ENCODE results near the gene GPD1.
A peak's percentile ranks its signal among the peaks of the same experiment; 100 is the strongest.

The GPD1 gene

DNA sequence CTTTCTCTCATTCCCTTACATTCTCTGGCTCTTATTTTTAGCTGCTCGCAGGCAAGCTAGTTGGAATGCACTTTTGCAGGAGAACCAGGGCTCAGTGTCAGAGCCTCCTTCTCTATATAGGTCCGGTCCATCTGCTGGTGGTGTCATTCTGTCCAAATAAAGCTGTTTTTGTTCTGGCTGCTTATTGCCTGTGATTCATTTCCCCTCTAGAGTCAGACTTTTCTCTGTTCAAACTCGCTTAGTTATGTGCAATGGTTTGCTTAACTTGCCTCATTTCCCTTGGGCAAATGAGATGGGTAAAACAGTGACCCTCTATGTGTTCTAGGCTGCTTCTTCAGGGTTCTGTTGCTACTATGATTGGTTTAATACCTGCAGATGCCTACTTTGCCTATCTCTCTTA, 15.8 kb upstream of the GPD1 start:
- peak; percentile 60 for DNase-seq
- TF ChIP-seq, protein P1, sequence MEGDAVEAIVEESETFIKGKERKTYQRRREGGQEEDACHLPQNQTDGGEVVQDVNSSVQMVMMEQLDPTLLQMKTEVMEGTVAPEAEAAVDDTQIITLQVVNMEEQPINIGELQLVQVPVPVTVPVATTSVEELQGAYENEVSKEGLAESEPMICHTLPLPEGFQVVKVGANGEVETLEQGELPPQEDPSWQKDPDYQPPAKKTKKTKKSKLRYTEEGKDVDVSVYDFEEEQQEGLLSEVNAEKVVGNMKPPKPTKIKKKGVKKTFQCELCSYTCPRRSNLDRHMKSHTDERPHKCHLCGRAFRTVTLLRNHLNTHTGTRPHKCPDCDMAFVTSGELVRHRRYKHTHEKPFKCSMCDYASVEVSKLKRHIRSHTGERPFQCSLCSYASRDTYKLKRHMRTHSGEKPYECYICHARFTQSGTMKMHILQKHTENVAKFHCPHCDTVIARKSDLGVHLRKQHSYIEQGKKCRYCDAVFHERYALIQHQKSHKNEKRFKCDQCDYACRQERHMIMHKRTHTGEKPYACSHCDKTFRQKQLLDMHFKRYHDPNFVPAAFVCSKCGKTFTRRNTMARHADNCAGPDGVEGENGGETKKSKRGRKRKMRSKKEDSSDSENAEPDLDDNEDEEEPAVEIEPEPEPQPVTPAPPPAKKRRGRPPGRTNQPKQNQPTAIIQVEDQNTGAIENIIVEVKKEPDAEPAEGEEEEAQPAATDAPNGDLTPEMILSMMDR (IDR thresholded peaks at IDR 0.05; ENCODE audit: low read depth, low read length, missing control alignments), result no peak
- in situ Hi-C loops (cut with HindIII; ENCODE audit: low pct_ligation_motif_present, low sequenced_read_pairs), result no loop called here
- Histone ChIP-seq H3K27me3 (replicated peaks) (no peaks in the 10 kb centered on the region), H3K27ac (peak overlapping the region; percentile 51), H3K36me3 (replicated peaks) (peaks cover 48% of the 10 kb centered on the region), H3K4me3 (ENCODE audit: low read depth, low read length) (no peak overlapping the region)

DNA sequence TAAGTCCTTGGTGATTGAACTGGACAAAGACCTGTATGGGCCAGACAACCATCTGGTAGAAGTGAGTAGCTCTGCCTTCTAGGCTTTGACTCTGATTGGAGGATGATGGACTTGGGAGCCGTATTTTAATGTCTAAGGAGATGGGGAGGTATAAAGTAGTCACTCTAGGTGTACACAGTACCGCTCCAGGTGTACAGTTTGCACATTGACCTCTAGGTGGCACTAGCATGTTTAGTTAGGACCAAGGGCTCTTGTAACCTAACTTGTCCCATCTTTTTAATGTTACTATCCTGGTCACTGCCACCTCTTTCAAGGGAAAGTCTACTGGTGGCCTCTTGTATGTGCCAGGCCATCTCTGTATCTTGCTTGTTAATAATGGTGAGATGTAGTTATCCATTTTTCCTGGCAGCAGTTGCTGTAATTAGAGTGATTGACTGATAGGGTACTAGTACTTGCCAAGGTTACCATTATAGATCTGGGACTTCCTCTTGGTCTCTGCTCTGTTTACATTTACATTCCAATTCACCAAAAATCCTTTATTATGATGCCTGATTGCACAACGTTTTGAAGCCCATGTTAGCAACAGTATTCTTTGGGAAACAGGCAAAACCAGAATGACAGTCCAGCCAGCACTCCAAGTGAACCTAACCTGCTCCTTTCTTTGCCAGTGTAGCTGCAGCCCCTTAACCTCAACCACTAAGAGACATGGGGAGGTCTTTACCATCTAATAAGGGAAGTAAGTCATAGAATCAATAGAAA, 15.1 kb upstream of the GPD1 start:
- H3K4me3 ChIP-seq (ENCODE audit: low read depth, low read length), result no peak overlapping the region
- TF ChIP-seq, protein P1 (IDR thresholded peaks at IDR 0.05; ENCODE audit: low read depth, low read length, missing control alignments), result peak; percentile 88
- no peaks in the 10 kb centered on the region for H3K27me3 ChIP-seq (replicated peaks)
- peak overlapping the region; percentile 51 for H3K27ac ChIP-seq
- DNase-seq, result peak; percentile 37
- in situ Hi-C loops (cut with HindIII; ENCODE audit: low pct_ligation_motif_present, low sequenced_read_pairs), result no loop called here
- peaks cover 54% of the 10 kb centered on the region for H3K36me3 ChIP-seq (replicated peaks)

DNA sequence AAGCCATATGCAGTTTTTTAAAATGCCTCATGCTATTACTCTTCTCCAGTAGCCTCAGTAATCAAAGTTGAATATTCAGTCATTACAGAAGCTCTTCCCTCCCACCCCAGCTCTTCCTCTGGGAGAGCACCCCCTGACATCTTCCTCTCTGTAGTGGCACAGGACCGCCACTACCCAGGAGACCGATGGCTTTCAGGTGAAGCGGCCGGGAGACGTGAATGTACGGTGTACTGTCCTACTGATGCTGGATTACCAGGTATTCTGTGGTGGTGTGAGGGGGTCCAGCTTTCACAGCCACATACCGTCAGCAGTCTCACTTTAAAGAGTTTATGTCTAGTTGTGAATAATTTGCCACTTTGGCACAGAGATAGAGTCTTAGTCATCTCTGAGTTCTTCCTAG, 14.1 kb upstream of the GPD1 start:
- in situ Hi-C loops (cut with HindIII; ENCODE audit: low pct_ligation_motif_present, low sequenced_read_pairs), result no loop called here
- Histone ChIP-seq H3K27me3 (replicated peaks) (no peaks in the 10 kb centered on the region), H3K36me3 (replicated peaks) (peaks cover 63% of the 10 kb centered on the region), H3K27ac (no peak overlapping the region), H3K4me3 (ENCODE audit: low read depth, low read length) (no peak overlapping the region)
- no peak for DNase-seq
- TF ChIP-seq, protein P1 (IDR thresholded peaks at IDR 0.05; ENCODE audit: low read depth, low read length, missing control alignments), result no peak

DNA sequence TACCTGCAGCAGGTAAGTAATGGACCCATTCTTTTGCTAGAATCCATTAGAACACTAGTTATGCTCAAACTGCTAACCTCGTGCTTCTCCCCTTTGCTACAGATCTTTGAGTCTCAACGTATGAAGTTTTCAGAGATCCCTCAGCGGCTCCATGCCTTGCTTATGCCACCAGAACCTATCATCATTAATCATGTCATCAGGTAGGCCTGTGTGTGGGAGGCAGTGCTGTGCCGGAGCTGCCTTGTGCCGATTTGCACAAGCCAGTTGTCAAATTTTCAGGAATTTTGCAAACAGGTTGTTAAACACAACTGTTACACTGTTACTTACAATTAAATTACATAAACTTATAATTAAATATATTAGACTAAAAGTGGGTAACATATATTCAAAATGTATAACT, 13.4 kb upstream of the GPD1 start:
- Histone ChIP-seq H3K4me3 (ENCODE audit: low read depth, low read length) (no peak overlapping the region), H3K36me3 (replicated peaks) (peaks cover 69% of the 10 kb centered on the region), H3K27me3 (replicated peaks) (no peaks in the 10 kb centered on the region), H3K27ac (no peak overlapping the region)
- TF ChIP-seq, protein P1 (IDR thresholded peaks at IDR 0.05; ENCODE audit: low read depth, low read length, missing control alignments), result no peak
- no peak for DNase-seq
- in situ Hi-C loops (cut with HindIII; ENCODE audit: low pct_ligation_motif_present, low sequenced_read_pairs), result no loop called here

DNA sequence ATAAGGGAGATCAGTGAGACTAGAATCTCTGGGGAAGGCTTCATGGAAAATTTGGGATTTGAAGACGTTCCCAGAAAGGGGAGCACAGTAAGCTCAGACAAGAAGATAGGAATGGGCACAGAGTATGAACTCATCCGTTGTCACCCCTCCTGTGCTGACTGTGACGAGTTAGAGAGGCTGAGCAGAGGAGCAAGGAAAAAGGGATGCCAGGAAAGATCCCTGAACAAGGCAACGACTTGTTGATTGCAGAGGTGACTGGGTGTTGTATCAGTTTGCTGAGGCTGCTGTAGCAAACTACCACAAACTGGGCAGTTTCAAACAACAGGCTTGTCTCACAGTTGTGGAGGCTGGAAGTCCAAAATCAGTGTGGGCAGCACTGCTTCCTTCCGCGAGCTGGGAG, 5.9 kb upstream of the GPD1 start:
- Histone ChIP-seq H3K36me3 (replicated peaks) (peaks cover 67% of the 10 kb centered on the region), H3K27ac (no peak overlapping the region), H3K27me3 (replicated peaks) (no peaks in the 10 kb centered on the region), H3K4me3 (ENCODE audit: low read depth, low read length) (no peak overlapping the region)
- in situ Hi-C loops (cut with HindIII; ENCODE audit: low pct_ligation_motif_present, low sequenced_read_pairs), result no loop called here
- TF ChIP-seq, protein P1 (IDR thresholded peaks at IDR 0.05; ENCODE audit: low read depth, low read length, missing control alignments), result no peak
- no peak for DNase-seq
